ENCODE measurements around the gene WDR72. TPM values are rescaled to one million over a fixed set of nuclear protein-coding genes. Genes with fewer than 3 reads are reported as not detected.

Gene WDR72
- 6.6 to 8.3 TPM (median 7.1 TPM) in 5 replicates for total RNA-seq (2022; extraction: Qiagen RNA extraction)

DNA sequence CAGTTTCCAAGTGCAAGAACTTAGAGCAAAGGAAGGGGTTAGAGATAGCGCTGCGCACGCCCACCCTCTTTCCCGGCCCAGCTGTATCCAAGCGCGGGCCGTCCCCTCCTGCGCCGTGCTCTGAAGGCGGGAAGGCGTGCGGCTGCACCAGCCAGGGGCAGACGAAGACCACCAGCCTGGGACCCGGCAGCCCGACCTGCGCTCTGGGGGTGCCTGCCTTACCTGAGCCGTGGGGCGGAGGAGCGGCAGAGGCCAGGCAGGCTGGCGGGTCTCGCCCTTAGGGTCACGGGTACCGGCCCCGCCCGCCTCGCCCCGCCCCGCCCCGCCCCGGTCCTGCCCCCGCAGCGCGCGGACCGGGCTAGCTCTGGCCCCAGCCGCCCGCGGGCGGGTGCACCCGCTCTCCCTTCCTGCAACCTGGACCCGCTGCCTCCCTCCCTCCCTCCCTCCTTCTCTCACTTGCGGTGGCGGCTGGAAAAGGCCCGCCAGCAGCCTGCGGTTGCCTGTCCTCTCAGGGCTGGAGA is at the start of gene WDR72:
TSS of gene WDR72 (minus strand) at position 253 of the 521 bp plus-strand sequence. CDS start 26,514 bp downstream, outside the sequence.

Other genes starting within 250 kb of the WDR72 start
- 0.01 TPM in 1 of 5 replicates, not detected in the others for gene UNC13C, start 218.8 kb upstream of the WDR72 start, total RNA-seq (2022; extraction: Qiagen RNA extraction)

Data from A549 treated with AZD2906 at 1 μM for 4 hours (cell line).